ENCODE data around the gene ATP5MG.
"Not testable (repeated sequence)": the region's sequence is repeated elsewhere in the genome, so short reads cannot be mapped to it uniquely, and the experiment has no call there.

The ATP5MG gene

GRCh38 chr11:118401151-118401879 is at the start of gene ATP5MG:
Gene ATP5MG (plus strand): TSS chr11:118401606. CDS start chr11:118401666, 60 bp downstream.
- peak; percentile 81 to 85 for DNase-seq (ENCODE audit: low read depth in 2 of 2)

- DNase-seq (ENCODE audit: low read depth in 2 of 2): no peak
These were observed 48.2 kb upstream of the ATP5MG start for GRCh38 chr11:118353084-118353710.

GRCh38 chr11:118358071-118358470 is 43.3 kb upstream of the ATP5MG start:
- DNase-seq (ENCODE audit: low read depth in 2 of 2): no peak

GRCh38 chr11:118359295-118359958 is 42.0 kb upstream of the ATP5MG start, which contains the start of gene UBE4A:
Gene UBE4A (plus strand): TSS chr11:118359600. CDS start chr11:118365081, 5,481 bp downstream.
- DNase-seq (ENCODE audit: low read depth in 2 of 2): peak; percentile 95 to 97

GRCh38 chr11:118364956-118365615 is 36.3 kb upstream of the ATP5MG start:
- DNase-seq (ENCODE audit: low read depth in 2 of 2): no peak

- DNase-seq (ENCODE audit: low read depth in 2 of 2): no peak
These were observed 35.1 kb upstream of the ATP5MG start for GRCh38 chr11:118366287-118366686.

GRCh38 chr11:118370774-118371173 is 30.6 kb upstream of the ATP5MG start:
- DNase-seq (ENCODE audit: low read depth in 2 of 2): no peak

- DNase-seq (ENCODE audit: low read depth in 2 of 2): no peak
These were observed 28.1 kb upstream of the ATP5MG start for GRCh38 chr11:118373263-118373662.

GRCh38 chr11:118373871-118374270 is 27.5 kb upstream of the ATP5MG start:
- DNase-seq (ENCODE audit: low read depth in 2 of 2): no peak

- no peak for DNase-seq (ENCODE audit: low read depth in 2 of 2)
These were observed 26.7 kb upstream of the ATP5MG start for GRCh38 chr11:118374729-118375128.

GRCh38 chr11:118375978-118376377 is 25.4 kb upstream of the ATP5MG start:
- DNase-seq (ENCODE audit: low read depth in 2 of 2): no peak

- DNase-seq (ENCODE audit: low read depth in 2 of 2): no peak
These were observed 21.9 kb upstream of the ATP5MG start for GRCh38 chr11:118379497-118379896.

GRCh38 chr11:118380571-118380970 is 20.8 kb upstream of the ATP5MG start:
- DNase-seq (ENCODE audit: low read depth in 2 of 2): no peak

GRCh38 chr11:118382954-118383353 is 18.5 kb upstream of the ATP5MG start:
- DNase-seq (ENCODE audit: low read depth in 2 of 2): no peak

- DNase-seq (ENCODE audit: low read depth in 2 of 2): no peak
These were observed 17.7 kb upstream of the ATP5MG start for GRCh38 chr11:118383657-118384056.

- no peak for DNase-seq (ENCODE audit: low read depth in 2 of 2)
These were observed 5.3 kb upstream of the ATP5MG start for GRCh38 chr11:118396097-118396501.

- DNase-seq (ENCODE audit: low read depth in 2 of 2): no peak
These were observed 4.0 kb upstream of the ATP5MG start for GRCh38 chr11:118397448-118397847.

GRCh38 chr11:118398791-118399559 is 2.4 kb upstream of the ATP5MG start:
- DNase-seq (ENCODE audit: low read depth in 2 of 2): peak in 1 of 2 donors; percentile 17

- no peak for DNase-seq (ENCODE audit: low read depth in 2 of 2)
These were observed 629 bp downstream of the ATP5MG start for GRCh38 chr11:118401880-118402590.

GRCh38 chr11:118402594-118402993 is 1.2 kb downstream of the ATP5MG start:
- not testable (repeated sequence) for DNase-seq (ENCODE audit: low read depth in 2 of 2)
